GM04503 (cell line): ENCODE data around the gene GAGE13.
"Not testable (repeated sequence)": the region's sequence is repeated elsewhere in the genome, so short reads cannot be mapped to it uniquely, and the experiment has no call there.

Source experiments
- DNase-seq: peaks from one replicate; pipeline ENCODE4 v3.0.0-alpha.2; 2012; ENCODE audit warnings: low read depth

GAGE13 gene, protein sequence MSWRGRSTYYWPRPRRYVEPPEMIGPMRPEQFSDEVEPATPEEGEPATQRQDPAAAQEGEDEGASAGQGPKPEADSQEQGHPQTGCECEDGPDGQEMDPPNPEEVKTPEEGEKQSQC

DNA sequence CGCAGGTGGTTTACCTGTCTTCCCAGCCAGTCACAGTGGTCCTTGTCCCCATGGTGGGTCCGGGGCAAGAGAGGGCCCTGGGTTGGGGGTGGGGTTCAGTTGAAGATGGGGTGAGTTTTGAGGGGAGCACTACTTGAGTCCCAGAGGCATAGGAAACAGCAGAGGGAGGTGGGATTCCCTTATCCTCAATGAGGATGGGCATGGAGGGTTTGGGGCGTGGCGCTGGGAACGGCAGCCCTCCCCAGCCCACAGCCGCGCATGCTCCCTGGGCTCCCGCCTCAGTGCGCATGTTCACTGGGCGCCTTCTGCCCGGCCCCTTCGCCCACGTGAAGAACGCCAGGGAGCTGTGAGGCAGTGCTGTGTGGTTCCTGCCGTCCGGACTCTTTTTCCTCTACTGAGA is at the start of gene GAGE13:
Gene GAGE13, plus strand, starts transcription at position 301 of the 400 bp plus-strand sequence. CDS start 1,156 bp downstream, outside the sequence.
- DNase-seq: not testable (repeated sequence)

DNA sequence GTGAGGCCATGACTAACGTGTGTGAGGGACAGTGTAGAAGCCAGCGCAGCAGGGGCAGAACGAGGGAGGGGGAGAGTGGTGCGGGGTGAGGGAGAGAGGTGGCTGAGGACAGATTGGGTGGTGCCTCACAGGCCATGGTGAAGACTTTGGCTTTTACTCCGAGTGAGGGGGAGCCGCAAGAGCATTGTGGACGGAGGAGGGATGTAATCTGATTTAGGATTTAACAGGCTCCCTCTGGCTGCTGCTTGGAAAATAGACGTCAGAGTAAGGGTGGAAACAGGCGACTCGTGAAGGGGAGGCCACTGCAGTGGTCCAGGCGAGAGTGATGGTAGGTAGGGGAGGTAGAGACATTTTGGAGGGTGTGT is 48.8 kb upstream of the GAGE13 start:
- no peak for DNase-seq

DNA sequence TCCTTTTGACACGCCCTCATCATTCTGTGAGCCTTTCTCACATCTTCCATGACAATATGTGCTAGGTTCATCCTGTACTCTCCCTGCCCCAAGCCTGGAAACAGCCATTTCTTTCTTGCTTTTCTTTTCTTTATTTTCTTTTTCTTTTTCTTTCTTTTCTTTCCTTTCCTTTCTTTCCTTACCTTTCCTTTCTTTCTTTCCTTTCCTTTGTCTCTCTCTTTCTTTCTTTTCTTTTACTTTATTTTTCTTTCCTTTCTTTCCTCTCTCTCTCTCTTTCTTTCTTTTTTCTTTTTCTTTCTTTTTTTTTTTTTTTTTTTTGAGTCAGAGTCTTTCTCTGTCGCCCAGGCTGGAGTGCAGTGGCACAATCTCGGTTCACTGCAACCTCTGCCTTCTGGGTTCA is 47.2 kb upstream of the GAGE13 start:
- DNase-seq: no peak

DNA sequence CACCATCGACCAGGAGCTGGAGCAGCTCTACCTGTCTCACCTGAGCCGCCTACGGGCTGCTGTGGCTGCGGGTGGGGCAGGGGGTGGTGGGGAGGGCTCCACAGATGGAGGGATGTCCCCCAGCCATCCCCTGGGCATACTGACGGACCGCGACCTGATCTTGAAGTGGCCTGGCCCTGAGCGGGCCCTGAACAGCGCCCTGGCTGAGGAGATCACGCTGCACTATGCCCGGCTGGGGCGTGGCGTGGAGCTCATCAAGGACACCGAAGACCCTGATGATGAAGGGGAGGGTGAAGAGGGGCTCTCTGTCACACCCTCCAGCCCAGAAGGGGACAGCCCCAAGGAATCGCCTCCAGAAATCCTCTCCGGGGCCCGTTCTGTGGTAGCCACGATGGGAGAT is 45.2 kb upstream of the GAGE13 start:
- DNase-seq: no peak

DNA sequence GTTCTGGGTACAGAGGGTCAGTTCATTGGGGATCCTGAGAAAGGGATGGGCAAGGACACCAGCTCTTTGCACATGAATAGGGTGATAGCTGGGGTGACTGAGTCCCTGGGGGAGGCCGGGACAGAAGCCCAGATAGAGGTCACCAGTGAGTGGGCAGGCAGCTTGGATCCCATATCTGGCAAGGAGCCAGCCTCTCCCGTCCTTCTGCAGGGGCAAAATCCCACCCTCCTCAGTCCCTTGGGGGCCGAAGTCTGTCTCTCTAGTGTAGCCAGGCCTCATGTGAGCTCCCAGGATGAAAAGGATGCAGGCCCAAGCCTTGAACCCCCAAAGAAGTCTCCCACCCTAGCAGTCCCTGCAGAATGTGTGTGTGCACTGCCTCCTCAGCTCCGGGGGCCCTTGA is 44.8 kb upstream of the GAGE13 start:
- DNase-seq: no peak

DNA sequence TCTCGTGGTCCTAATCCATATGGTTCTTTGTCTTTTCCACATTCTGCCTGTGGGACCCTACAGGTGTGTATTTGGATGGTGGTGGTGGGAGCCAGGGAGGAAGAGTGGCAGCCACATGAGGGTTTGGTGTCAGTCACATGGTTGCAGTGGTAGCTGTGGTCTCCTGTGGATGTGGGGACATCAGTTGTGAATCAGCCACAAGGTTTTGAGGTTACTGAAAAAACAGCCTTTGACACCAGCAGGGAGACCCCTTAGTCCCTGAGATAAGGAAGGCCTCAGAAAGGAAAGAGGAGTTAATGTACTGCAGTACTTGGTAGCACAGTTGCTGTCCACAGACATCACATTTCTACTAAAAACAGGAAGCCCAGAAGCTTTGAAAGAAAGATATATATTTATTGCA is 43.7 kb upstream of the GAGE13 start:
- no peak for DNase-seq

DNA sequence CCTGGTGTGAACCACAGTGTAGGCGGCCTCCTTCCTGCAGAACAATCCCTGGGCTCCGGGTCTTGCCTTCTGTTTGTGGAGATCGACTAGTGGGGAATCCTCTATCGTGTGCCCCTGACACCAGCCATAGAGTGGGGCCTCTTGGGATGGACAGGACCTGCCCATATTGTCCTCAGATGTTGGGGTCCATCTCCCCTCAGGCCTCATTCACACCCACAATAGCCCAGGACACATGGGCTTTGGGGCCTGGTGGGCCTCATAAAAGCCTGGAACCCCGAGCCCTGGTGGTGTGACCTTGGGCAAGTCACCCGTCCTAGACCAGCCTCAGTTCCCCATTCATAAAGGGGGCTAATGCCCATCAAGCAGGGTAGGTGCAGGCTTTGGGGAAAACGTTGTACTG is 41.2 kb upstream of the GAGE13 start:
- no peak for DNase-seq

DNA sequence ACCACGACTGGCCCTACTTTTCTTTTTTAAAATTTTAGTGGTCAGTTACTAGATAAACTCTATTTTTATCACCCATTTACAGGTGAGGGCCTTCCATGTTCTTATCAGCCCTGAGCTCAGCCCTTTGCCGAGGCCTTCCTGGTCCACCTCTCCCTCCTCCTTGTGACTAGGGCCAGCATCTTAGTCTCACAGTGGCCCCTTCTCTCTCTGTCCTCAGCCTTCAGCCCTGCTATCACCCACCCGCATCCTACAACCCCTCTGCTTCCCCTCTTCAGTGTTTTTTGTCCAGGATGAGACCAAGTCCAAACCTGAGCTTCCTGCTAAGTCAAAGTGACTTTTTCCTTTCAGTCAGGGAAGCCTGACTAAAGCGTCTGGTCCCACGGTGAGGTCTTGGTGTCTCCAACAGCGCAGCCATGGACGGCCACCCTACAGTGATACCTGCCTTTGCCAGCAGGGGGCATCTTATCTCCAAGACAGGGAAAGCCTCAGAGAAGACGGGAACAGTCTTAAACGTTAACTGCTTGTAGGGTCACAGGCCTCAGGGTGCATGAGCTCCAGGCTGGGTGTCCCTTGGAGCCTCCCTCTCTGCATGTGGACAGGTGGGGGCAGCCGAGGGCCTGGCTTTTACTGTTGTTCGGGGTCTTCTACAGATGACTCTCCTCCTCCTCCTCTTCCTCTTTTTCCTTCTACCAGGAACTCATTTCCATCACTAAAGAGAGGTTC is 39.6 kb upstream of the GAGE13 start:
- no peak for DNase-seq

DNA sequence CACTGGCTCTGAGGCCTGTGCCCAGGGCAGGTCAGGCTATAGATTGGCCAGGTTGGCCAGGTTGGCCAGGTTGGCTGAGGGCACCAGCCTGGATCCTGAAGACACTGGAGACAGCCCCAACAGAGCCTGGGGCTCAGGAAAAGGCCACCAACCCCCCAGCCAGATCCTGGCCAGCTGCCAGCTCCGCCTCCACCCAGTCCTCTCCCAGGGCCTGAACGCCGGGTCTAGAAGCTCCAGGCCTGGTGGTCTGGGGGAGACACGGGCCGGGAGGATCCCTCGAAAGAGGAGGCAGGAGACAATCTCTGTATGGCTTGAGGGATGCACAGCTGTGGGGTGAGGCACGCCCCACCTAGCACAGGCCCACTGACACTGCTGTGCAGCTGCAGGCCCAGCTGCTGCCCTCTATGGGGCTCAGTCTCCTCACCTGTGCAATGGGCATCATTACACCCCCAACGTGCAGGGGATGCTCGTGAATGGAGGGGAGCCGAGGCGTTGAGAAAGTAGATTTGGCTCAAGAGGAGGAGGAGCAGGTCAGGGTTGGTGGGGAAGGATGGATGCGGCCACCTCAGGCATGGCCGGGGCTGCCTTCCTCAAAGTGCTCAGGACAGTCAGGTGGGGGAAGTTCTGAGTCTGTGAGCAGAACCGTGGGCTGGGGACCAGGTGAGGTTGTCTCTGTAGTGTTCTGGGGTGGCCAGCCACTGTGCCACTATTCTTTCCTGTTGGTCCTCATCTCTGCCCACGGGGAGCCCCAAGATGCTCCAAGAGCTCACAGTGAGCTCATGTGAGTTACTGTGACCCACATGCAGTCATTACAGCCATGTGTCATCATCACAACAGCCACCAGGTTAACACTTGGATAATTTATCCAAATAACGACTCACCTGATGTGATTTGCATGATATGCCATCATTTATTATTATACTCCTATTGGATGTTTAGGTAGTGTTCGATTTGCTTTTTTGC is 38.7 kb upstream of the GAGE13 start:
- no peak for DNase-seq

DNA sequence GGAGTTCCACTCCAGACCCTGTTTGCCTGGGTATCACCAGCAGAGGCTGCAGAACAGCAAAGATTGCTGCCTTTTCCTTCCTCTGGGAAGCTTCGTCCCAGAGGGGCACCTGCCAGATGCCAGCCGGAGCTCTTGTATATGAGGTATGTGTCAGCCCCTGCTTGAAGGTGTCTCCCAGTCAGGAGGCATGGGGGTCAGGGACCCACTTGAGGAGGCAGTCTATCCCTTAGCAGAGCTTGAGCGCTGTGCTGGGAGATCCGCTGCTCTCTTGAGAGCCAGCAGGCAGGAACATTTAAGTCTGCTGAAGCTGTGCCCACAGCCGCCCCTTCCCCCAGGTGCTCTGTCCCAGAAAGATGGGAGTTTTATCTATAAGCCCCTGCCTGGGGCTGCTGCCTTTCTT is 32.1 kb upstream of the GAGE13 start:
- not testable (repeated sequence) for DNase-seq

DNA sequence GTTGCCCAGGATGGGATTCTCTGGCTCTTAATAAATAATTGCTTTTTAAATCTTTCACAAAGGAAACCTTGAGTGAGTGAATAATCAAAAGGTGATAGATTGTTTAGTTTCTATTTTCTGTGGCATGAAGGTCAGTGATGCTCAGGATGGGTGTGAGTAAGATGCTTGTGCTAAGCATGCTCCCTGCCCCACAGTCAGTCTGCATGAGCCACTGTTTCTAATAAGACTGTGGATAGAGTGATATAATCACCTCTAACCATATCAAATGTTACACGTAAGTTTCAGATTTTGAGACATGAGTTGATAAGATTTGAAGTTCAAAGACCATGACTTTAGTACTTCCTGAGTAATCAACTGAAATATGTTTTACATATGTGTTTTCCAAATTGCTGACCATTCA is 30.7 kb upstream of the GAGE13 start:
- DNase-seq: no peak

DNA sequence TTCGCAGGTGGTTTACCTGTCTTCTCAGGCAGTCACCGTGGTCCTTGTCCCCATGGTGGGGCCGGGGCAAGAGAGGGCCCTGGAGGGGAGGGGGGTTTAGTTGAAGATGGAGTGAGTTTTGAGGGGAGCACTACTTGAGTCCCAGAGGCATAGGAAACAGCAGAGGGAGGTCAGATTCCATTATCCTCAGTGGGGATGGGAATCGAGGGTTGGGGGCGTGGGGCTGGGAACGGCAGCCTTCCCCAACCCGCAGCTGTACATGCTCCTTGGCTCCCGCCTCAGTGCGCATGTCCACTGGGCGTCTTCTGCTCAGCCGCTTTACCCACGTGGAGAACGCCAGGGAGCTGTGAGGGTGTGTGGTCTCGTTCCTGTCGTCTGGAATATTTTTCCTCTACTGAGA is 28.0 kb upstream of the GAGE13 start, which contains the start of gene GAGE10:
Gene GAGE10, plus strand, starts transcription at position 301 of the 400 bp plus-strand sequence. CDS start 1,214 bp downstream, outside the sequence.
- no peak for DNase-seq

DNA sequence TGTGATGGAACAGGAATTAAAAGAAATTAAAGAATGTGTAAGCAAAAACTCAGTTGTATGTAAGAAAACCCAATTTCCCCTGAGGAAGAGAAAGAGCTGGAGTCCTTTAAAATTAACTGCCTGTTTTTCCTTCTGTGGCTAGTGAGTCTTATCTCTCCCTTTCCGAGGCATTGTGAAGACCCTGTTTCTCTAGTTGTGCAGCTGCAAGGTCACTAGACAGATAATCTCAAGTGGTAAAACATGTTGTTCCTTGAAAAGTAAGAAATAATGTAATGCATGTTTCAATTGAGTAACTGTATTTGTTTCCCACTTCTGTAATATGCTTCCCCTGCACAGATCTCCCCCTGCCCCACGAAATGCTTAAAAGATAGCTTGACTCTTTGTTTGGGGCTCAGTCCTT is 23.6 kb upstream of the GAGE13 start:
- DNase-seq: not testable (repeated sequence)

DNA sequence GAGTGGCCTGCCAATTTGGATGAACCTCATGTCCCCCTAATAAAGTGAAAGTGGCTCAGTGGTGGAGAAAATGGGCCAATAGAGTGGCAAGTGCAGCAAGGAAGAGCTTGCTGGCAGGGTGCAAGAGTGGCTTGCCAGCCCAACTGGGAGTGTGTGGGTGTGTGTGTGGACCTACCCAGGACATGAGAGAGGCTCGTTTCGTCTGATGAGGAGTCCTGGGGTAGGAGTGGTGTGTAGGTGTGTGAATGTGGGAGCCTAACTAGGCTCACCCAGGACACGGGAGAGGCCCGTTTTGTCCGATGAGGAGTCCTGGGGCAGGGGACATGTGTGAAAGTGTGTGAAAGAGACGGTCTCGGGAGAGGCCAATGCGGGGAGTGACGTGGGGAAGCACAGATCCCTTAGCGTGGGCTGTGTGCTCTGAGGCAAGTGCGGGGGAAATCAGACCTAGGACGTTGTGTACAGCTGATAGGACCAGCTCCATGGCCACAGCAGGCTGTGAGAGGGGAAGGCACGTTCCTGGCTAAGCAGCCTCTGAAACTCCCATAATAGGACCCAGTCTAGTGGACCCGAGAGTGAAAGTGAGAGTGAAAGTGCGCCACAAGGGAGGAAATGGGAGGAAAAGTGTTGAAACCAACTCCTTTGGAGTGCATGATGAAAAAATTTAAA is 22.6 kb upstream of the GAGE13 start:
- peak; percentile 3 for DNase-seq

DNA sequence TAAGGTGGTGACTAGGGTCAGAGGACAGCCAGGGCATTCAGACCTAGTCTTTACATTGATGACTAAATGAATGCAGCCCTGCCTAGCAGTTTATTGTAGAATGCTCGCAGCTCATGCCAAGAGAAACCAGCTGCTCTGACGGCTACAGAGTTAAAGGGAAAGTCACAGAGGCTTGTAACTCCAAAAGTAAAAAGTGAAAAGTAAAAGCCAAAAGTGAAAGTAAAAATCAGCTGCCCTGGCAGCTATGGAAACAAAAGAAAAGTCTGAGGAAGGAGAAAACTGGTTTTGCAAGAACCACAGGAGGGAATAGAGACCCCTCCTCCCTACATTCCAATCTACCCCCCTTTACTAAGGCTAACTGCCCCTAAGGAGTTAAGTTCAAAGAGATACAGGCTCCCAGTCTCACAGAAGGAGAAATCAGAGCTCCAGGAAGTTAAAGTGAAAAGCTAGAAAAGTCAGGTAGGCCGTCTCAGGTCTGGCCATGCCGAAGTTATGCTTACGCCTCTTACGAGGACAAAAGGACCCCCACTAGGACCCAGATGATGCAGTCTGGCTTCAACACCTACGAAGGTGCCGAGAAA is 21.9 kb upstream of the GAGE13 start:
- DNase-seq: no peak

DNA sequence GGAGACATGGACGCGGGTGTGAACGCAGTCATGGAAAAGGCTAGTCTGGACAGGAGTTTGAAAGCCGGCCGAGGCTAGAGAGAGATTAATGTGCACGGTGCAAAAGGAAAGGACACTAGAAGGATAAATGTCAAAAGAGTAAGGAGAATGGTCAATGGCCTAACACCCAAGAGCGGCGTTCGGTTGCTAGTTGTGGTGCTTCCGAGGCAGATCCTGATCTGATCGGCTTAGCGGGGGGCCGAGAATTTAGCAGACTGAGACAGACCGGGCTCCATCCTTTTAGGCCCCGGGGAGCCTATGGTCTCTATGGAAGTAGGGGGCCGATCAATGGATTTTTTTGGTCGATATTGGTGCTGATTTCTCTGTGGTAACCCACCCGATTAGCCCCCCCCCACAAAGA is 21.0 kb upstream of the GAGE13 start:
- no peak for DNase-seq

DNA sequence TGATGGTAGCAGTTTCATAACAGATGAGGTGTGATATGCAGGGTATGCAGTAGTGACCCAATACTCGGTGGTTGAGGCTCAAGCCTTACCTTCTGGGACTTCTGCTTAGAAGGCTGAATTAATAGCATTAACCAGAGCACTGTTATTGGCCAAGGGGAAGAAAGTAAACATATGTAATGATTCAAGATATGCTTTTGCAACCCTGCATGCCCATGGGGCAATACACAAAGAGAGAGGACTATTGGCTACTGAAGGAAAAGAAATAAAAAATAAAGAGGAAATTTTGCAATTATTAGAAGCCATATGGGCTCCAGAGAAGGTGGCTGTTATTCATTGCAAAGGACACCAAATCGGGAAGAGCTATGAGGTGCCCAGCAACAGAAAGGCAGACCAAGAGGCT is 19.2 kb upstream of the GAGE13 start:
- DNase-seq: no peak

DNA sequence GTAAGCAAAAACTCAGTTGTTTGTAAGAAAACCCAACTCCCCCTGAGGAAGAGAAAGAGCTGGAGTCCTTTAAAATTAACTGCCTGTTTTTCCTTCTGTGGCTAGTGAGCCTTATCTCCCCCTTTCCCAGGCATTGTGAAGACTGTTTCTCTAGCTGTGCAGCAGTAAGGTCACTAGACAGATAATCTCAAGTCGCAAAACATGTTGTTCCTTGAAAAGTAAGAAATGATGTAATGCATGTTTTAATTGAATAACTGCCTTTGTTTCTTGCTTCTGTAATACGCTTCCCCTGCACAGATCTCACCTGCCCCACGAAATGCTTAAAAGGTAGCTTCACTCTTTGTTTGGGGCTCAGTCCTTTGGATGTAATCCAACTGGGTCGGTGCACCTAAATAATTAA is 15.3 kb upstream of the GAGE13 start:
- DNase-seq: no peak

DNA sequence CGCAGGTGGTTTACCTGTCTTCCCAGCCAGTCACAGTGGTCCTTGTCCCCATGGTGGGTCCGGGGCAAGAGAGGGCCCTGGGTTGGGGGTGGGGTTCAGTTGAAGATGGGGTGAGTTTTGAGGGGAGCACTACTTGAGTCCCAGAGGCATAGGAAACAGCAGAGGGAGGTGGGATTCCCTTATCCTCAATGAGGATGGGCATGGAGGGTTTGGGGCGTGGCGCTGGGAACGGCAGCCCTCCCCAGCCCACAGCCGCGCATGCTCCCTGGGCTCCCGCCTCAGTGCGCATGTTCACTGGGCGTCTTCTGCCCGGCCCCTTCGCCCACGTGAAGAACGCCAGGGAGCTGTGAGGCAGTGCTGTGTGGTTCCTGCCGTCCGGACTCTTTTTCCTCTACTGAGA is 9.6 kb upstream of the GAGE13 start, which contains the start of gene GAGE12J:
Gene GAGE12J, plus strand, starts transcription at position 301 of the 400 bp plus-strand sequence. CDS start 1,157 bp downstream, outside the sequence.
- not testable (repeated sequence) for DNase-seq

DNA sequence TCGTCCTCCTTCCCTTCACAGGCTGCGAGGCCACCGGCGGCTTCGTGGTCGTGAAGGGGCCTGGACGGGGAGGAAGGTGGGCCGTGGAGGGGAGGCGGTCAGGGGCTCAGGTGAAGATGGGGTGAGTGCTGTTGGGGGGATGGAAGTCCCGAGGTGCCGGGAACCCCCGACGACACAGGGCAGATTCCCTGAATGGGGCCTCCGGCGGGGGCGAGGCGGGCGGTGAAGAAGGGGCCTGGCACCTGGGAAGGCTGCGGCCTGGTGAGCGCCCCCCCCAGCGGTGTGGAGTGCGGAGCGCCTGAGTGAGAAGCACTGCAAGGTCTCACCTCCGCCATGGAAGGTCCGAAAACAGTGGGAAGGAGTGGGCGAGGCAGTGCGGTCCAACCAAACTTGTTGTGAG is 9.1 kb upstream of the GAGE13 start:
- not testable (repeated sequence) for DNase-seq

DNA sequence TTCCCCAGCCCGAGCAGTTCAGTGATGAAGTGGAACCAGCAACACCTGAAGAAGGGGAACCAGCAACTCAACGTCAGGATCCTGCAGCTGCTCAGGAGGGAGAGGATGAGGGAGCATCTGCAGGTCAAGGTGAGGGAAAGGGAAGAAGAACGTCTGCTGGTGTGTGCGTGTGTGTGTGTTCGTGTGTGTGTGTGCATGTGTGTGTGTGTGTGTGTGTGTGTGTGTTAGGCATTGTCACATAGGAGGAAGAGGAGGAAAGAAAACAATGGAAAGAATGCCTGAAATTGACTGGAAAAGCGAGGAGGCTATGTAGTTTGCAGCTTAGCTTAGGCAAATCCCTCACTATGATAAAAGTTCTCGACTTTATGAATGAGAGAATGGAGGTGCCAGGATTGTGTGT is 7.6 kb upstream of the GAGE13 start:
- not testable (repeated sequence) for DNase-seq

DNA sequence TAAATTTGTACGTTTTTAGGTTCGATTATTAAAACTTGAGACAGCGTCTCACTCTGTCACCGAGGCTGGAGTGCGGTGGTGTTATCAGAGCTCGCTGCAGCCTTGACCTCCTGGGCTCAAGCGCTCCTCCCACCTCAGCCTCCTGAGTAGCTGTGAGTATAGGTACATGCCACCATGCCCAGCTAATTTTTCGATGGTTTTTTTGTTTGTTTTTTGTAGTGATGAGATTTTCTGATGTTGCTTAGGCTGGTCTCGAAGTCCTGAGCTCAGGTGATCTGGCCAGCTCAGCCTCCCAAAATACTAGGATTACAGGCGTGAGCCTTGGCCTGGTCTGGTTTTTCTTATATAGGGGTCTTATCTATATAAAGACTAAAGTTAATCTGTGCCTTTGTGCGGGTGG is 961 bp upstream of the GAGE13 start:
- DNase-seq: not testable (repeated sequence)
